RKO (cell line): ENCODE measurements around the gene NUDT17.

Source experiments
- DNase-seq: peaks from one replicate; pipeline ENCODE4 v3.0.0-alpha.2; 2016; ENCODE audit warnings: low spot score

The NUDT17 gene

GRCh38 chr1:145847827-145848226, 2.4 kb downstream of the NUDT17 start:
- no peak for DNase-seq

GRCh38 chr1:145849356-145850160, 4.1 kb downstream of the NUDT17 start:
- no peak for DNase-seq

GRCh38 chr1:145855426-145855948, 10.1 kb downstream of the NUDT17 start:
- DNase-seq = no peak

GRCh38 chr1:145857170-145857569, 11.7 kb downstream of the NUDT17 start:
- DNase-seq = no peak

- DNase-seq = peak; percentile 55
These were observed 12.9 kb downstream of the NUDT17 start for GRCh38 chr1:145858238-145858900.

- peak; percentile 92 for DNase-seq
These were observed 13.6 kb downstream of the NUDT17 start, which contains the start of gene PIAS3 for GRCh38 chr1:145858901-145859490. Gene PIAS3 (minus strand): TSS chr1:145859081. CDS start chr1:145858990, 91 bp downstream.

- peak; percentile 87 for DNase-seq
These were observed 14.1 kb downstream of the NUDT17 start for GRCh38 chr1:145859491-145860023.

GRCh38 chr1:145863282-145864018, 18.0 kb downstream of the NUDT17 start:
- DNase-seq = no peak

GRCh38 chr1:145868232-145868631, 22.8 kb downstream of the NUDT17 start:
- no peak for DNase-seq

- DNase-seq = no peak
These were observed 26.8 kb downstream of the NUDT17 start for GRCh38 chr1:145871994-145872924.

GRCh38 chr1:145874646-145875045, 29.2 kb downstream of the NUDT17 start:
- no peak for DNase-seq

GRCh38 chr1:145877923-145878486, 32.6 kb downstream of the NUDT17 start:
- no peak for DNase-seq

- no peak for DNase-seq
These were observed 33.3 kb downstream of the NUDT17 start for GRCh38 chr1:145878724-145879123.

- no peak for DNase-seq
These were observed 34.3 kb downstream of the NUDT17 start for GRCh38 chr1:145879775-145880174.

- DNase-seq = no peak
These were observed 39.2 kb downstream of the NUDT17 start for GRCh38 chr1:145884675-145885074.

GRCh38 chr1:145885738-145886287, 40.4 kb downstream of the NUDT17 start, which contains the start of gene ANKRD35:
Gene ANKRD35 (minus strand): TSS chr1:145885866. CDS start chr1:145885758, 108 bp downstream.
- DNase-seq = peak; percentile 79

GRCh38 chr1:145886390-145886789, 41.0 kb downstream of the NUDT17 start:
- no peak for DNase-seq

- no peak for DNase-seq
These were observed 41.4 kb downstream of the NUDT17 start for GRCh38 chr1:145886816-145887215.

GRCh38 chr1:145887631-145888030, 42.2 kb downstream of the NUDT17 start:
- no peak for DNase-seq

GRCh38 chr1:145889722-145890121, 44.3 kb downstream of the NUDT17 start:
- no peak for DNase-seq
